Stimulated activated CD8-positive, alpha-beta memory T cell treated with anti-CD3 and anti-CD28 coated beads, Interleukin-2, amount 100 ng/mL, for 1 hour (primary cell): Measurements from ENCODE around the gene ZNF280B.

Experiments used
- DNase-seq, 2 donors: peaks; one replicate each; pipeline ENCODE4 v3.0.0-alpha.2; 2020; ENCODE audit warnings: low read depth in 2 of 2

ZNF280B gene, protein sequence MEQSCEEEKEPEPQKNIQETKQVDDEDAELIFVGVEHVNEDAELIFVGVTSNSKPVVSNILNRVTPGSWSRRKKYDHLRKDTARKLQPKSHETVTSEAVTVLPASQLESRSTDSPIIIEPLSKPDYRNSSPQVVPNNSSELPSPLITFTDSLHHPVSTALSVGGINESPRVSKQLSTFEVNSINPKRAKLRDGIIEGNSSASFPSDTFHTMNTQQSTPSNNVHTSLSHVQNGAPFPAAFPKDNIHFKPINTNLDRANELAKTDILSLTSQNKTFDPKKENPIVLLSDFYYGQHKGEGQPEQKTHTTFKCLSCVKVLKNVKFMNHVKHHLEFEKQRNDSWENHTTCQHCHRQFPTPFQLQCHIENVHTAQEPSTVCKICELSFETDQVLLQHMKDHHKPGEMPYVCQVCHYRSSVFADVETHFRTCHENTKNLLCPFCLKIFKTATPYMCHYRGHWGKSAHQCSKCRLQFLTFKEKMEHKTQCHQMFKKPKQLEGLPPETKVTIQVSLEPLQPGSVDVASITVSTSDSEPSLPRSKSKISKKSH

DNA sequence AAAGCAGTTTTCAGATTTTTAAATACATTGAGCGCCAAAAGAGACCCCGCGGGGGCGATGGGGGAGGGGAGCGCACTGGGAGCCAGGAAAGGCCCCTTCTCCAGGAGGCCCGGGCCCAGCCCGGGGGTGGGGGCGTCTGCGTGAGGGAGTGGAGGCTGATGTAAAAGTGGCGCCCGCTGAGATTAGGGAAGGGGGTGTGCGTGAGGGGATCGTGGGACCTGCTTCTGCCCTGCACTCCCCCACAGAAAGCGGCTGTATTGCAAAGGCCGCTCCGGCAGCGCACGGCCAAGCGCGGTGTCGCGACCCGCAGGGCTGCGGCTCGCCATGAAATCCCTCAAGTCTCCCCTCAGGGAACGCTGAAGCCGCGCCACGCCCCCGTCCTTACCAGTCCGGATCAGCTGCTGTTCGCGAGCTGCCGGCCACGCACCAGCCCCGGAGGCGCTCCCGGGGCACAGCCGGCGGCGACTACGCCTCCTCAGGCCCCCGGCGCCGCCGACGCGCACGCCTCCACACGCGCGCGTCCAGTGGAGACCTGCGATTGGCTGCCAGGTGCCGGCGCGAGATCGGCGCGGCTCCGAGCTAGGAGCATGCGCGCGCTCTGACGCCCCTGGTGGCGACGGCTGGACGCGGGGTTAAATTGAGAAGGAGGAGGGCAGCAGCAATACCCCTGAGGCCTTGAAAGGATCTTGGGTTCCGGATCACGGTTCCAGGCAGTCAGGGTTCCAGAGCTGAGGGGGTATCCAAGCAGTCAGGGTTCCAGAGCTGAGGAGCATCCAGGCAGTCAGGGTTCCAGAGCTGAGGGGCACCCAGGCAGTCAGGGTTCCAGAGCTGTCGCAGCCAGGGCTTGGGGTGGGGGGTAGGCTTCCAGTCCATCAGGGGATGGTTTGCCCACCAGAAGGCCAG lies at the start of gene ZNF280B:
TSS of gene ZNF280B (minus strand) at position 469 of the 903 bp plus-strand sequence. CDS start 19,344 bp downstream, outside the sequence.
- peak; percentile 59 to 62 for DNase-seq

GRCh38 chr22:22556995-22557925 lies 48.7 kb upstream of the ZNF280B start:
- DNase-seq = no peak

- no peak for DNase-seq
These were observed 48.0 kb upstream of the ZNF280B start for GRCh38 chr22:22556578-22556977.

DNA sequence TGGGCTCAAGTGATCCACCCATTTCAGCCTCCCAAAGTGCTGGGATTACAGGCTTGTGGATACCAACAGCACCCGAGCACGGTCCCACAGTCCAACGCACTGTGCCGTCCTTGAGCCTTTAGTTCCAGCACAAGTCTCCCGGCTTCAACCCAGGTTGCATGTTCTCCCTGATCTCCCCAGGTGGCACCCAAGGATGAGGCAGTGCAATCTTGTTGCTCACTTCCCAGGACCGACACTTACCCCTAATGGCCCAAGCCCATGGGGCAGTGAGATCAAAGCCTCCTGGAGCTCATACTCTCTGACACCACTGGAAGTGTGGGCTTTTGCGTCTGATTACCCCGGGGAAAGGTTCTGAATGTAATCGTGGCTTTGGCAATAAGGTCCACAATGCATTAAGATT lies 47.1 kb upstream of the ZNF280B start:
- DNase-seq = no peak

DNA sequence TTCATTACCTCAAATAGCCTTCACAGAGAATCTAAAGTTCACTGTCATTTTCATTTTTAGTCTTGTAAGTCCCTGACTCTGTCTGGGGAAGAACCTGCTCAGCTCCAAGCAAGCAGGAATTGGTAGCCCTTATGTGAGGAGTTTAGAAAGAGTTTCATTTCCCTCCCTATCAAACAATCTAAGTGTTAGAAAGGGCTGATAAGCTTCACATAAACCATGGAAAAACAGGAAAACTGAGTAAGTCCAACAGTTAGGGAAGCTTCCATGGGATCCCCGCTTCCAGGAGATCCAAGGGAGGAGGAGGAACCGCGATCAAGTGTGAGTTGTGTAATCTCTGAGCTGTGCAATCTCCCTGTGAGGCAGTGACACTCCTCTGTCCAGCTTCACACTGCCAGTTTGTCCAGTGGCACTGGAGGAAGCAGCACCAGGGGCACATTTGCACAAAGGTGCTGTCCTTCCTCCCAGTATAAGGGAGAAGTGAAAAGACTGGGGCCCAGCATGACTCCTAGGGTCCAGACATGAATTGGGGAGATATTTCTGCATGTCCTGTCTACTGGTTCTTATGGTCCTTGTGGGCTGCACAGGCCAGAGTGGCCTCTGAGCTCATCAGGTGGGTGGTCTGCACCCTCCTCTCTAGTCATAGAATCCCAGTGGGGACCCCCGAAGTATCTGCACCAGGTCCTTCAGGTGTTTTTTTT lies 46.2 kb upstream of the ZNF280B start:
- DNase-seq = no peak

- no peak for DNase-seq
These were observed 45.4 kb upstream of the ZNF280B start for GRCh38 chr22:22553735-22554586.

GRCh38 chr22:22553141-22553540 lies 44.6 kb upstream of the ZNF280B start:
- no peak for DNase-seq

DNA sequence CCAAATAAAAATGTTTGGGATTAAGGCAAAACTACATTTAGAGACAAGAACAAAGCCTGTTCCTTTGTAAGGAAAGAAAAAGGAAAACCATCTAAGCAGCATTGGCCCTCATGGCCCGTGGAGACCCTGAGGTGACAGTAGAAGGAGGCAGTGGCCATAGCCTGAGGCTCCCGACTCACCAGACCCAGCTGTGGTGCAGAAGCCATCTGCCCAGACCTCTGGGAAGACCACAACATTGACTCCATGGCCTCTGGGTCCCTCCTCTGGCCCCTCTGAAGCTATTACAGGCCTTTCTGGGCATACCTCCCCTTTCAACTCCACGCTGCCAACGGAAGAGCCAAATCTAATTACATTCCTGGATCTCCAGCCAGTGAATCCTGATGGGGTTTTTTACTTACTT lies 44.1 kb upstream of the ZNF280B start:
- DNase-seq = no peak

DNA sequence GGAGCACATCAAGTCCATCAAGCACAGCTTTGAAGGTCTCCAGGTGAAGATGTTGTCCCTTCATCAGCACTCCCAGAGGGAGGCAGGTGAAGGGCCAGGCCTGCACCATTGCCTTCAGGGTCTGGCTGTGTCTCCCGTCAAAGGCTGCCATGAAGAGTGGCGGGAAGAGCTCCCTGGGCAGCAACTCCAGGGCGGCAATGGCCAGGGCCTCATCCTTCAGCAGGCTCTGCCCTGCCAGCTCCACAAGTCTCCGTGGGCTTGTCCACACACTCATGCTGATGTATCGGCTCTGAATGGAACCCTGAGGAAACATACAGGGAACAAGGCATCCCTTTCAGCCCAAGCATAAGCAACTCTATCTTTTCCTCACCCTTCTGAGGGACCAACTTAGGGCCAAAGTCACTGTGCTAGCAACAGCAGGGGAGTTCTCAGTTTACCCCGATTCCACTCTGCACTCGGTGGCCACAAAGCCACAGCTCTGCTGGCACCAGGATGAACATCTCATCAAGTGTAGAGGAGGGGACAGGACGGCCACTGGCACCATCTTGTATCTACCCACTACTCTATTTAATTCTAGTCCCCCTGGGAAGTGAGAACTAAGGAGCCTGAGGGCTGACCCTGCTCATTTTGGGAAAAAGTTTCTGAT lies 42.4 kb upstream of the ZNF280B start:
- DNase-seq = no peak

GRCh38 chr22:22548910-22549309 lies 40.4 kb upstream of the ZNF280B start:
- DNase-seq = no peak

DNA sequence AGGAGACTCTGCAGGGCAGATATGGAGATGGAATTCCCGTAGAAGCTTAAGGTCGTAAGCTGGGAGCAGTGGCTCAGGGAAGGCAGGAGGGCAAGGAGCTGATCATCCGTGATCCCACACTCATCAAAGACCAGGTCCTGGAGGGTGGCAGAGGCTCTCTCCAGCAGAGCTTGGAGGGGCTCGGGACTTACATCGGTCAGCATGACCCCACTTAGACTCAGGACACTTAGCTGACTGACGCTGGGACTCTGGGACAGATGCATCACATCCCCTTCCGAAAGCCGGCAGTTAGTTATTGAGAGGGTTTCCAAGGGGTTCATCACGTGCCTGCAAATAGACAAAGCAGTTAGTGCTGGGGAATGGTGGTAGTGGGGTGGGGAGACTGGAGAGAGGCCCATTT lies 39.8 kb upstream of the ZNF280B start:
- no peak for DNase-seq

DNA sequence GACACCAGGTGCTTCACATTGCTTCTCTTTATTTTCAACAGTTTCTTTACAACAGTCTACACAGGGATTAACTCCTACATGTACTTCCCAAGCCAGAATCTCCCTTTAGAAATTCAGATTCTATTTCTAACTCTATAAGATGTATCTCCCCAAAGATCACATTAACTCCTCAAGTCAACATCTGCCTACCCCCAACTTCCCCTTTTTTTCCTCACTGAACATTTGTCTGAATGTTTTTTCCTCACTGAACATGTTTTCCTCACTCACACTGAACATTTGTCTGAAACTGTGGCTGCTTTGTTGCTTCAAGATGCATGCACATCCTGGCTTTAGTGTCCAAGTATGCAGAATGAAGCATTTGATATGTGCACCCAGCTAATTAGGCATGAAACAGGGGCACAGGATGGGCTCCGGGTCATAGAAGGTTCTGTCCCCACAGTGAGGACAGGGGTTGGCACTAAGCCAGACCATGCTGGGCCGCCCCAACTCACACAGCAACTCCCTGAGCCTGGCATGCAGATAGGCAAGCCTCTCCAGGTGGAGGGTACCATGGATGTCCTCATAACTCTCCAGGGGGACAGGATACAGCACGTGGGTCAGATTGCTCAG lies 39.3 kb upstream of the ZNF280B start:
- DNase-seq = no peak

- no peak for DNase-seq
These were observed 38.7 kb upstream of the ZNF280B start for GRCh38 chr22:22547226-22547625.

- no peak for DNase-seq
These were observed 37.9 kb upstream of the ZNF280B start for GRCh38 chr22:22546490-22546889.

- no peak for DNase-seq
These were observed 36.5 kb upstream of the ZNF280B start for GRCh38 chr22:22545084-22545483.

DNA sequence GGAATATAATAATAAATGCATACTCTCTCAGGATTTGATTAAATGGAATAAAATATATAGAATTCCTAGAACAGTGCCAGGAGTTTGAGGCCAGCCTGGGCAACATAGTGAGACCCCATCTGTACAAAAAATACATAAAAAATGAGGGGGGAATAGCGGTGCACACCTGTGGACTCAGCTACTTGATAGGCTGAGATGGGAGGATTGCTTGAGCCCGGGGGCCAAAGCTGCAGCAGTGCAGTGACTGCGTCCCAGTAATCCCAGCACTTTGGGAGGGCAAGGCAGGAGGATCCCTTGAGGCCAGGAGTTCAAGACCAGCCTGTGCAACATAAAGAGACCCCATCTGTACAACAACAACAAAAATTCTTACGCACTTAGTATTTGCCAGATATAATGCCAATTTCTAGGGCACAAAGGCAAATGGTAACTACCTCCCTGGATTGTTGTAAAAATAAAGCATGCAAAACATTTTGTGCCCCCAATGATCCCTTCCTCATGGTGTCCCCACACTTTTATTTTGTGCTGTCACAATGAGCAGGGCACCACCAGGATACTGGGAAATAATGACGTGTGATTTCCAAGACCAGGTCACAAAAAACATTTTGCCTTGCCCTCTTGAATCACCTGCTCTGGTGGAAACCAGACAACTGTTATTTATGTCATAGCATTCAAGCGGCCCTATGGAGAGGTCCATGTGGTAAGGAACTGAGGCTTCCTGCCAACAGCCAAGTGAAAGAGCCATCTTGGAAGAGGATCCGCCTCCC lies 29.9 kb upstream of the ZNF280B start:
- DNase-seq = no peak

DNA sequence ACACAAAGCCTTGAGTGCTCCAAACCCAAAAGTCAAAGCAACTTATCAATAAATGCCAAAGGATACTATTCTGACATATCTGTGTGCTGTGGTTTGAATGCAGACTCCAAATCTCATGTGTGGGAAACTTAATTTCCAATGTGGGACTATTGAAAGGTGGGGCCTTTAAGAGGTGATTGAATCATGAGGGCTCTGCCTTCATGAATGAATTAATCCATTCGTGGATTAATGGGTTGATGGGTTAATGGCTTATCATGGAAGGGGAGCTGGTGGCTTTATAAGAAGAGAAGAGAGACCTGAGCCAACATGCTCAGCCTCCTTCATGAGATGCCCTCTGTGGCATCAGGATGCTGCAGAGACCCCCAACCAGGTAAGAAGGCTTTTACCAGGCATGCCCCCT lies 28.4 kb upstream of the ZNF280B start:
- no peak for DNase-seq

DNA sequence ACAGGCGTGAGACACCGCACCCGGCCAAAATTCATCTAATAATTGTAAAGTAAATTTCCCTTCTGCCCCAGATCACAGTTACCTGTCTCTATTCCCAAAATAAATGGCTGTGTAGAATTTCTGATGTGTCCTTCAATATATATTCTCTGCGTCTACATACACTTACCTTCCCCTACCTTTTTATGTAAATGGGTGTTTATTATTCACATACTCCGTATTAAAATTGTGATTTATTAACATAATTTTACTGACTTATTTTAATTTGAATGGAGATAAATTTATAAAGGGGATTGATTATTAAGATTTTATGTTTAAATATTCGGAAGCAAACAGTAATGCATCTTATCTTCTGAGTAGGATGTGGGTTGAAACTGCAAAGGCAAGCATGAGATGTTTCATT lies 28.0 kb upstream of the ZNF280B start:
- DNase-seq = no peak
